ENCODE measurements around the gene RBM14. TPM values are rescaled to one million over a fixed set of nuclear protein-coding genes. Genes with fewer than 3 reads are reported as not detected.
A peak's percentile ranks its signal among the peaks of the same experiment; 100 is the strongest.

The RBM14 gene
- total and polyA plus RNA-seq, 9 of the 15 experiments (the other 6 are each of a cell fraction or from before 2014, with no cell fraction given) = 5.5 to 131 (median 42.6) TPM

- TF ChIP-seq SAP30 (IDR thresholded peaks at IDR 0.05; ENCODE audit: borderline replicate concordance, insufficient read depth, low read depth, low read length, poor library complexity, severe bottlenecking) (peak; percentile 55), ZNF407 (IDR thresholded peaks at IDR 0.05; ENCODE audit: low read depth) (no peak), XRCC4 (IDR thresholded peaks at IDR 0.05; ENCODE audit: extremely low read depth, insufficient read depth, insufficient read length) (no peak), ZNF263 (CRISPR knock-in tag; IDR thresholded peaks at IDR 0.05; ENCODE audit: borderline replicate concordance) (peak; percentile 54), FUS (optimal IDR thresholded peaks at IDR 0.05; ENCODE audit: low read depth, low read length) (no peak), NFATC3 (IDR thresholded peaks at IDR 0.05) (no peak), E2F5 (CRISPR knock-in tag; IDR thresholded peaks at IDR 0.05) (peak; percentile 82; the same call in 1 of the 2 replicates), NONO (IDR thresholded peaks at IDR 0.05; ENCODE audit: low read depth in 2 of 2, low read length in 1 of 2) (0 out of 4 replicates have a peak, but pooled peaks of 1 of the 2 experiments have one; percentile 47), MLLT1 (IDR thresholded peaks at IDR 0.05) (peak in 1 of 2 experiments; percentile 89; a peak in 2 of 4 replicates), ZNF431 (CRISPR knock-in tag; IDR thresholded peaks at IDR 0.05) (peak; percentile 82; the same call in 1 of the 2 replicates), ZFP1 (CRISPR knock-in tag; IDR thresholded peaks at IDR 0.05) (0 out of 2 replicates have a peak, but pooled peaks have one; percentile 6)
Observed at GRCh38 chr11:66616379-66617154, at the start of gene RBM14 (continued).

Data from K562 (cell line).